Caki2 (cell line): ENCODE data around the gene UNC13B. TPM values are rescaled to one million over a fixed set of nuclear protein-coding genes. Genes with fewer than 3 reads are reported as not detected.
A peak's percentile ranks its signal among the peaks of the same experiment; 100 is the strongest.
"Not testable (repeated sequence)": the region's sequence is repeated elsewhere in the genome, so short reads cannot be mapped to it uniquely, and the experiment has no call there.

ENCODE experiments used
- DNase-seq: peaks from one replicate; pipeline ENCODE4 v3.0.0-alpha.2; 2015; ENCODE audit warnings: low read depth
- in situ Hi-C: cut with HindIII; loops from 2 replicates; pipeline ENCODE4 v1.10.0; 2016; ENCODE audit warnings: low sequenced_read_pairs, low pct_unique_long_range_greater_than_20kb, mixed read lengths
- total RNA-seq: library from RNA; depleted of rRNA; stranded (reverse); fragments of >200 nt; shearing (Covaris generic); gene quantifications from 2 replicates; pipeline ENCODE4 v1.2.3, GENCODE V29; 2014; ENCODE audit warnings: low replicate concordance; rRNA removed

Gene UNC13B
- total RNA-seq = 1.4 and 1.6 TPM in 2 replicates

DNA sequence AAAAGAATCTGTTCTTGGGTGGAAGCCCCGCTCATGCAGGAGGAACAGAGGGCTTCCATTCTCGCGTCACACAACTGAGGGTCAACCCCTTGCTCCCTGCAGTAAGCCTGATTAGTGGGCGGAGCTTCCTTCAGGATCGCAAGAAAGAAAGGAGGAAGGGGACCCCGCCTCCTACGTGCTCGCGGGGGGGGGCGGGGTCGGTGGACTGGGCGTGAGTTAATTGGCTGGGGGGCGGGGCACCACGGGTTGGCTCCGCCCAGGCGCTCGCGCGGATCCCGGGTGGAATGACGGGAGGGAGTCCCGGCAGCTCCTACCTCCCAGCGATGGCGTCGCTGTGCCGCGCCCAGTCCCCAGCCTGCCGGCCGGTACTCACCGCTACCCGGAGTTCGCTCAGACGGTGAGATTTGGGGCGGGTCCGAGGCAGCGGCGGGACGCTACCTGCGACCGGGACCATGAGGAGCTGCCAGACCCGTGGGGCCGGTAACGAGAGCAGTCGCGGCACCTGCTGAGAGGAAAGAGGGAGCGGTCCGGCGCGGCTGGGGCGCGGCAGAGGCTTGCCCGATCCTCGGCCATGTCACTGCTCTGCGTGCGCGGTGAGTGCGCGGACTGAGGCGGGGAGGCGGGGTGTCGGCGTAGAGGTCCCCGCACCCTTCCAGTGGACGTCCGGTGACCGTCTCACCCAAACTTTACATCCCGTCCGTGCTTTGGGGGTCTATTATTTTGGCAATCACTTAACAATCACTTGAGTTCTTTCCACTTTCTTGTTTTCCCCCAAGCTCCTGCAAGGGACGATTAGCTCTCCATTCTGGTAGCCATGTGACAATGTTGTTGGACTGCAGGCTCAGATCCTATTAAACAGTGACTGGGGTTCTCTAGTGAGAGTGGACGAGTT lies at the start of gene UNC13B:
Gene UNC13B (plus strand): TSS at position 297 of the 892 bp plus-strand sequence. CDS start 275 bp downstream, at position 572.
- in situ Hi-C loops = no loop called here
- peak; percentile 85 for DNase-seq

DNA sequence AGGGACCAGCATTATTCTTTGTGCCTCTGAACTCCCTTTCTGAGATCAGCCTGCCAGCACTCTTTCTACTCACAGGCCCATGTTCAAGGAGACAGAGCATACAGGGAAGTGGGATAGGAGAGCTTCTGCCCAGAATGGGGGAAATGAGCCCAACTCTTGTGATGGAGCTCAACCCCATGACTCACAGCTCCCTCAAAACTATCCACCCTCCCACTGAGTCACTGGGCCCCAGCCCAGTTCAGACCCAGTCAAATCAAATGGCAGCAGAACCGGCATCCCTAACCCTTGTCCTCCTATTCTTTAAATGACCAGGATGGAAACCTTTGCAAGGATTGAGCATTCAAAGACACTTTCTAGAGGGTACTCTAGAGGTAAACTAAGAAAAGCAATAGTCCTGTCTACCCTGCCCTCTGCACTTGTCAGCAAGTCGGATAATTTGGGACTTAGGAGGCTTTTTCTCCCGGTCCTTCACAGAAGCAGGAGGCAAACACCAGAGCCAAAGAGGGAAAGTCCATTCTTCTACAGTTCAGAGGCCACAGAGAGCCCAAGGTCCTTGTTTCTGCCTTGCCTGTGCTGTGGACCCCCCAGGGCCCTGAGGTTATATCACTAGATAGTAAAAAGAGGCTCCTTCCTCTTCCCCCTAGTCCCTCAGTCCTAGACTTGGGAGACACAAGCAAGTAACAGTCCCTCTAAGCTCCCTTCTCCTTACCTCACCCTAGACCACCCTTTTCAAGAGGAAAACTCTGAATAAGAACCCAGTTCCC lies 49.4 kb upstream of the UNC13B start:
- in situ Hi-C loops = no loop called here
- no peak for DNase-seq

DNA sequence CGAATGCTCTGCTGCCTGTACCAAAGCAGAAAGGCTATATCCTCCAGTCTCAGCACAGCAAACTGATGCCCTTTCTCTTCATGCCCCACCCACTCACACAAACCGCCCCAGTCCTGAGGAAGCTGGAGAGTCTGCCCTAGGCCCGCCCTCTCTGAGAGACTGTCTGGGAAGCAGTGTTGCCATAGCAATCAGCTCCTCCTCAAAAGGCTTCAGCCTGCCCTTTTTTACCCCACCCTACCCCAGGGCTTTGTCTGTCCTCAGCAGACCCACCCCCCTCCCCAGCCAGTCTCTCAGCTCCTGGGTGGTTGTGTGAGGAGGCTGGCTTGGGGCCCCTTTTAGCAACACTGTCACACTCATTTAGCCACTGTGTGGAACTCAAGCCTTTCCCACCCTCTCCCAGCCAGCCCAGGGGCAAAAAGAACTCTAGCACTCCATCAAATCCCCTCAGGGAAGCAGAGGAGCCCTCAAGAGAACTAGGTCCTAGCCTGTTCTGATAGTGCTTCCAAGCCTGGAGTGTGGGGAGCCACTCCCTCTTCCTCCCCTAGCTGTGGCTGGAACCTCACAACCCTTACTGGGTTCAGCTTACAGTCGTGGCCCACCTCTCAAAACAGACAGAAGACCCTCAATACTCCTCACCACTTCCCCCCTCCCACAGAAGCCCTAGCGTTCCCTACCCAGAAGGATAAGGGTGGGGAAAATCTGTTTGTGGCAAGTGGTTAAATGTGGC lies 47.5 kb upstream of the UNC13B start:
- in situ Hi-C loops = no loop called here
- DNase-seq = peak; percentile 92

DNA sequence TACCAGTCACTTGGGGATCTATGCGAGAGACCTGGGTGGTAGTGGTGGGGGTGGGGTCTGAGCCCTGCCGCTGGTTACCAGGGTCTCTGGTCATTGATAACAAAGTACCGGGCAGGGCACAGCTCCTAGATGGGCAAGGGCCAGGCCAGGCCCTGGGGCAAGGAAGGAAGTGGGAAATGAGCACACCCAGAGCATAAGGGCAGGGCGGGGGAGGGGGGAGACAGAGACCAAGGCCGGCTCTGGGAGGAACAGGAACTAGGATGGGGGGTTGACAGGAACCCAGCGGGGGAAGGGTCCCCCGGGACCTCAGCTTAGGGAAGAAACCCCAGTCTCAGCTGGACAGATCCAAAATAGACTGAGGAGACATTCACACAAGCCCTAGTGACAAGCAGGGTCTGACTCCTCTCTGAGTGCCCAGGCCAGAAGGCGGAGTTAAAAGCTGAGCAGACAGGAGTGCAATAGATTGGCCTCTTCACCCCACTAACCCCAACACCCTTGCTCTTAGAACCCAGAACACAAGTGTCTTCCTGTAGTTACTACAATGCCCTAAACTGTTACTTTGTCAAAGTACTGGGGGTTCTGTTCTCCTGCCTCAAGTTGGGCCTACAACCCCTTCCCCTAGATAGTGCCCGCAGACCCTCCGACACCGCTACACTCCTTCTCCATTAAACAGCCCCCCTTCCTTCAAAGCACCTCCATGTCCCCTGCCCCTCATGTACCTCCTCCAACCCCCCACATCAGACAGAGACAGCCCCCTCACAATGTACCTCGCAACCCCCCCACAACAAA lies 46.8 kb upstream of the UNC13B start:
- peak; percentile 38 for DNase-seq
- in situ Hi-C loops = no loop called here

DNA sequence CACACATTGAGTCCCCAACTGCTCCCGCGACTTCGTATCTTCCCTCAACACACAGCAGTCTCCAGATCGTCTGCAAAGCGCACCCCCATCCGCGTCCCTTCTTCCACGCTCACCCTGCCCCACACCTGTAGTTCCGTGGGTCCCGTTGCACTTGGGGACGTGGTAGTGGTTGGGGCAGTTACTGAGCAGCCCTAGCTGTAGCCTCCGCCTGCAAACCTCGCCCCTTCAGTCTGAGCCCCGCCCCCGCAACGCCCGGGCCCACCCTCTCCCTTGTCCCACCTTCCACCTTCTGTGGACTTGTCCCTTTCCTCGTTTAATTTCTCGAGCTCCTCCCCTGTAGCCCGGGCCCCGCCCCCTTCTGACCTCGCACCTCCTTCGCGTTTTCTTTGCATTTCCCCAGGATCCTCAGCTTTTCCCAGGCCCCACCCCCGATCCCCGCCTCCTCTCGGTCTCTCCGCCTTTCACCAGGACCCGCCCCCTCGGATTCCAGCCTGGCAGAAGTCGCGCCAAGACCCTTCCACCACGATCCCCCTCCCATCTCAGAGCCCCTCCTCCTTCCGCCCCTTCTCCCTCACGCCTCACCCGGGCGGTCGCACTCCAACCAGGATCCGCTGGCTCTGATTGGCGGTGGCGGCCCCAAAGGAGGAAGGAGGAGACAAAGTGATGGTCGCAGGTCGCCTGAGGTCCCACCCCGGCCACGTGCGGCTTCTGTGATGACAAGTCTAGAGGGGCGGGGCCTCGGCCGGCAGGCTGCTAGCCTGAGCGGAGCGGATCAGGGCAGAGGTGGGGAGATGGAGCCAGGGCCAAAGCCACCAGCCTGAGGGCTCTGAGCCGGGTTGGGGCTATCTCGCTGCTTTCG lies 45.9 kb upstream of the UNC13B start, which contains the start of gene ATOSB:
Gene ATOSB (minus strand): TSS at position 183 of the 859 bp plus-strand sequence. CDS start 7,588 bp downstream, outside the sequence.
- in situ Hi-C loops = no loop called here
- DNase-seq = peak; percentile 99

DNA sequence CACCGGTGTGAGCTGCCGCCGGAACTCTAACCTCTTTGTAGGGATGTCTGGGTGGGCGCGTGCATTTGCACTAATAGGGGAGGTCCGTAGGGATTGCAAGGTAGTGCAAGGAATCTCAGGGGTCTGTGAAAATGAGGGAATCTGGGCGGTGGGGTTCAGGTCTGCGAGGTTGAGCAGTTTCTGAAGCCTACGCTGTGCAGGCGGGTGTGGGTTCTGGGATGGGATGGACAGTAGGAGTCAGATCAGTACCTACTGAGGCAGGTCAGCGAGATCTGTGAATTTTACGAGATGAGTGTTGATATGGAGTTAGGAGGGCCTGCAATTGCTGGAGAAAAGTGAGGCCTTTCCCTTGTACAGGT lies 45.3 kb upstream of the UNC13B start:
- in situ Hi-C loops = no loop called here
- DNase-seq = no peak

DNA sequence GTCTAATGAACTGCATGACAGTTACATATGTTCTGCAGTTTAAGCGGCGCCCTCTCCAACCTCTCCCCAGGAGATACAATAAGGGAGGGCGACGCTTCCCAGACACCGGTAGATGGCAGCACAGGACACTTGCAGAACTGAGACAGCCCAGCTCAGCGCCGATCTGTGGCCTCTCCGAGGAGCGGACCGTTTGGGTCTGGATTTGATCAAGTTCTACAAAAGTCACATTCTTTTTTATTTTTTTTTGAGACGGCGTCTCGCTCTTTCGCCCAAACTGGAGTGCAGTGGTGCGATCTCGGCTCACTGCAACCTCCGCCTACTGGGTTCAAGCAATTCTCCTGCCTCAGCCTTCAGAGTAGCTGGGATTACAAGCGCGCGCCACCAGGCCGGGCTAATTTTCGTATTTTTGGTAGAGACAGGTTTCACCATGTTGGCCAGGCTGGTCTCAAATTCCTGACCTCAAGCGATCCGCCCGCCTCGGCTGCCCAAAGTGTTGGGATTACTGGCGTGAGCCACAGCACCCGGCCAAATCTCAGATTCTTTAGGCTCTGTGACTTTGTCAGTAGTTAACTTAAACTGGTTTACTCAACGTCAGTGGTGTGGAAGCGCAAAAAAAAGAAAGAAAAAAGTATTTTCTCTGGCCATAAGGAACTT lies 44.8 kb upstream of the UNC13B start:
- DNase-seq = peak; percentile 72
- in situ Hi-C loops = no loop called here

DNA sequence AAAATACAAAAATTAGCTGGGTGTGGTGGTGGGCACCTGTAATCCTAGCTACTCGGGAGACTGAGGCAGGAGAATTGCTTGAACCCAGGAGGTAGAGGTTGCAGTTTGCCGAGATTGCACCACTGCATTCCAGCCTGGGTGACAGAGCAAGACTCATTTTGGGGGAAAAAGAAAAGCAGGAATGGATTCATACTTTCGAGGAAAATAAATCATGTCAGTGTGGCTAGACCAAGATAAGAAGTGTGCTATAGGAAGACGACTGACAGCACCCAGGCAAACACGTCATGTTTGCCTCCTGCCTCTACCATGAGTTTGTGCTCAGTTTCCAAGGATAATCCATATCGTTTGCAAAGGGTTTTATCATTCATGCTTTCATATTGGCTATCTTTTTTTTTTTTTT lies 26.9 kb upstream of the UNC13B start:
- in situ Hi-C loops = no loop called here
- no peak for DNase-seq

DNA sequence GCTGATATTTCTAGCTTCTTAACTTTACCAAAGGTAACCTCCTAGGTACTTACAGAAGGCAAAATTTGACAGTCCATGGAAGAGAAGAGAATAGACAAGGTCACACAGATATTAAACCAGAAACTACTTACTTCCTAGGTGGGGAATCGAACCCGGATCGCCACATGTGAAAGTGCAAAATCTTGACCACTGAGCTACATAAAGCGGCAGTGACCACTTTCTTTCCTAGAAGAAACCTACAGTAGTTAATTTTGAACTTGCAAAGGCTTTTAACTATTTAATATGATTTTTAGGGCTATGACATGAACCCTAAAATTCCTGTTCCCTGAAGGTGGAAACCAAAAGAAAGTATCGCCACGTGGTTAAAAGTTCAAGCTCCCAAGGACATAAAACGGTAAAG lies 25.8 kb upstream of the UNC13B start:
- in situ Hi-C loops = no loop called here

DNA sequence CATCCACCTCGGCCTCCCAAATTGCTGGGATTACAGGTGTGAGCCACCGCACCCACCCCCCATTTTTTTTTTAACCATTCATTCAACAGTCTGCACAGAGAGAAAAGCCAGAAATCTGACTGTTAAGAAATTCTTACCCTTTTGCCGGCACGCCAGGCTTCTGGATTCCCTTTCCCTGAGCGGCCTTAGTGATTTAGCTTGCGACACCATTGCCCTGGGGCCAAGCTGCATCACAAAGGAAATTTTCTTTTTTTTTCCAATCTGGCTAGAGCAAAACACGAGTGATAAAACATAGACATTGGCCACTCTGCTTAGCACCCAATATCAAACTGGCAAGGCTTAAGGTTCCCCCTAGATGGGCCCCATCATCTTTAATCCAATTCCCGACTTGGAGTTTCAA lies 24.9 kb upstream of the UNC13B start:
- in situ Hi-C loops = no loop called here
- DNase-seq = no peak

More for the DNA sequence above, 25.8 kb upstream of the UNC13B start:
- no peak for DNase-seq

DNA sequence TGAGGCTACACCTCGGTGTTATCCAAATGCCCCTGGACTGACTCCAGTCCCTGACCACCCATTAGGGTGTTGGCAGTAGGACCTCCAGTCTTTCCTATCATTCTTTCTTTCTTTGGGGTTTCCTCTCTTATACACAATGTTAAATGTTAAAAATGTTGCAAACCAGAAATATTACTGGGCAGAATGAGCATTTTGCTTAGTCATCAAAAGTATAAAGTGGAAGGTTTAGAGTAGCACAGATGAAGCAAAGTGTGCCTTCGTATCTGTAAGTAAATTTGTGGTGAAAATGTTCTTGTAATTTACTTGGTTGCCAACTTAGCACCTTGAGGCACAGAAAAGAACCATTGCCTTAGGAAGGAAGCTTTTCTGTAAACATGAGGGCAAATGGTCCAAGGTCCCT lies 21.7 kb upstream of the UNC13B start:
- no peak for DNase-seq
- in situ Hi-C loops = no loop called here

DNA sequence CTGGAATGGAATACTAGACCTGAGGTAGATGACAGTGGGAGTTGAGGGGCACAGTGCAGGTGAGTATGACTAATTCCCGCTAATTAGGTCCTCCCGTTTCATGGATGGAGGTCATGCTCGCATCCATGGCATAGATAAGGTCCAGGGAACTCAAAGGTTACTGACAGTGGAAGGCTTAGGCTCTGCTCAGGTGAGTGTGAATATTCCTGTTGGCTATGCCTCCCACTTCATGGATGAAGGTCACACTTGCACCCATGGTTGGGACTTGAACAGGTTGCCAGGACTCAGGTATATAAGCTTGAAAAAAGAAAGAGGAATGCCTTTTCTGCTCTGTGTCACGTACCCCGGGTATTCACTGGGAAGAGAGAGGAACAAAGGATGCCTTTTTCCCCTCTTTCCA lies 19.8 kb upstream of the UNC13B start:
- no peak for DNase-seq
- in situ Hi-C loops = no loop called here

DNA sequence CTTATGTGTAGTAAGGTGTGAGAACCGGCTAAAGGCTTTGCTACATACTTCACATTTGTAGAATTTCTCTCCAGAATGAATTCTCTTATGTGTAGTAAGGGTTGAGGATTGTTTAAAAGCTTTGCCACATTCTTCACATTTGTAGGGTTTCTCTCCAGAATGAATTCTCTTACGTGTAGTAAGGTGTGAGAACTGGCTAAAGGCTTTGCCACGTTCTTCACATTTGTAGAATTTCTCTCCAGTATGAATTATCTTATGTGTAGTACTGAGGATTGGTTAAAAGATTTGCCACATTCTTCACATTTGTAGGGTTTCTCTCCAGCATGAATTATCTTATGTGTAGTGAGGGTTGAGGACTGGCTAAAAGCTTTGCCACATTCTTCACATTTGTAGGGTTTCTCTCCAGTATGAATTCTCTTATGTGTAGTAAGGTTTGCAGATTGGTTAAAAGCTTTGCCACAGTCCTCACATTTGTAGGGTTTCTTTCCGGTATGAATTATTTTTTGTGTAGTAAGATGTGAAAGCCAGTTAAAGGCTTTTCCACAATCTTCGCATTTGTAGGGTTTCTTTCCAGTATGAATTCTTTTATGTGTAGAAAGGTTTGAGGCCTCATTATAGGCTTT lies 13.8 kb upstream of the UNC13B start:
- in situ Hi-C loops, DNase-seq: not testable (repeated sequence)

DNA sequence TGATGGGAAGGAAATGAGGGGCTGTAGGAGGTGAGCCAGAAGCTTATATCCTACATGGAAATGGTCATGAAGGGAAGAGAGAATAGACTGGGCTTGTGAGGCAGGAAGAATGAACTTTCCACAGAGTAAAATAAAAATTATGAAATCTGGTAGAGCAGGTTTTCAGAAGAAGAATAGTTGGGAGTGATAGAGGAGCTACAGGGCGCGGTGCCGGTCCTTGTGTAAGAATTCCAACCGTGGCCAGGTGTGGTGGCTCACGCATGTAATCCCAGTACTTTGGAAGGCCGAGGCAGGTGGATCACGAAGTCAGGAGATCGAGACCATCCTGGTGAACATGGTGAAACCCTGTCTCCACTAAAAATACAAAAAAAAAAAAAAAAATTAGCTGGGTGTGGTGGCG lies 8.9 kb upstream of the UNC13B start:
- in situ Hi-C loops = no loop called here
- DNase-seq = no peak

DNA sequence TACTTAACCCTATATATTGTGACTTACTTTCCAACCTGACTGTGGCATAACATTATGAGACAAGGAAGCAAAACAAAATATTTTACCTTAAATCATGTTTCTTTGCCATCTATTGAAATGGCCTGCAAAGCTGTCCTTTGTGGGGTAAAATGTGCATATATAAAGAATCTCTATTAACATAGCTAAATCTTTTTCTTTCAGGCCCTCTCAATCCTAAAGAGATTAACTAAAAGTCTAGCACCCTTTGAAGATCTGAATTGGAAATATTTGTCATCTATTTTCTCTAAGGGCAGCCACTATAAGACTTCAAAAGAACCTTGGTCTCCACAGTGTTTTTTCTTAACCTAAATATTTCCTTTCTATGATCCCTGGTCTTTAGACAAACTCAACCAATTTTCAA lies 5.0 kb upstream of the UNC13B start:
- in situ Hi-C loops = no loop called here
- DNase-seq = no peak

DNA sequence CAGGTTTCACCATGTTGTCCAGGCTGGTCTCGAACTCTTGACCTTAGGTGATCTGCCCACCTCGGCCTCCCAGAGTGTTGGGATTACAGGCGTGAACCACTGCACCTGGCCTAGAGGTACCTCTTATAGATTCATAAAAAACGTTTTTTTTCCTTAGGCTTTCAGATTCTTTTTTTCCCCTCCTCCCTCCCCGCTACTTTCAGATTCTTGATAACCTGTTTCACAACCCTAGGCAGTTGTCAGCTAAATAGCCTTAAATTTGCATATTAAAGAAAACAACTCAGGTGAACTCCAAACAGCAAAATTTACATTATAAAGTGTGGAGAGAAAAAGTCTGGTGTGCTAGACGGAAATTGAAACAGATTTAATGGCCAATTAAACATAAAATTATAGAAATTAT lies 4.0 kb upstream of the UNC13B start:
- DNase-seq, in situ Hi-C loops: not testable (repeated sequence)
